Activated CD8-positive, alpha-beta memory T cell treated with anti-CD3 and anti-CD28 coated beads, Interleukin-2, amount 50 U/mL, for 24 hours (primary cell): Measurements from ENCODE around the gene HAL.
A peak's percentile ranks its signal among the peaks of the same experiment; 100 is the strongest.
"Not testable (repeated sequence)": the region's sequence is repeated elsewhere in the genome, so short reads cannot be mapped to it uniquely, and the experiment has no call there.

Experiments
- DNase-seq: peaks from one replicate; pipeline ENCODE4 v3.0.0-alpha.2; 2020; ENCODE audit errors: extremely low read depth

The HAL gene

GRCh38 chr12:95976416-95976832, 19.7 kb downstream of the HAL start:
- no peak for DNase-seq

- no peak for DNase-seq
Observed at GRCh38 chr12:95975491-95975890, 20.7 kb downstream of the HAL start.

GRCh38 chr12:95974358-95974757, 21.8 kb downstream of the HAL start:
- no peak for DNase-seq

GRCh38 chr12:95972832-95973456, 23.2 kb downstream of the HAL start:
- no peak for DNase-seq

- DNase-seq = no peak
Observed at GRCh38 chr12:95970905-95971304, 25.2 kb downstream of the HAL start.

- DNase-seq = not testable (repeated sequence)
Observed at GRCh38 chr12:95969116-95969515, 27.0 kb downstream of the HAL start.

- DNase-seq = no peak
Observed at GRCh38 chr12:95967301-95967700, 28.8 kb downstream of the HAL start.

GRCh38 chr12:95966287-95966870, 29.8 kb downstream of the HAL start:
- no peak for DNase-seq

GRCh38 chr12:95963096-95963495, 33.0 kb downstream of the HAL start:
- no peak for DNase-seq

- DNase-seq = no peak
Observed at GRCh38 chr12:95962222-95962621, 33.9 kb downstream of the HAL start.

GRCh38 chr12:95960241-95960640, 35.9 kb downstream of the HAL start:
- DNase-seq = no peak

- DNase-seq = no peak
Observed at GRCh38 chr12:95959107-95959506, 37.0 kb downstream of the HAL start.

- no peak for DNase-seq
Observed at GRCh38 chr12:95956557-95957145, 39.5 kb downstream of the HAL start.

GRCh38 chr12:95955549-95956159, 40.5 kb downstream of the HAL start:
- no peak for DNase-seq

- DNase-seq = no peak
Observed at GRCh38 chr12:95953000-95953399, 43.1 kb downstream of the HAL start.

GRCh38 chr12:95951515-95951914, 44.6 kb downstream of the HAL start:
- DNase-seq = no peak

- no peak for DNase-seq
Observed at GRCh38 chr12:95949477-95950206, 46.5 kb downstream of the HAL start.

GRCh38 chr12:95944108-95944704, 51.9 kb downstream of the HAL start:
- no peak for DNase-seq

GRCh38 chr12:95943330-95943842, 52.8 kb downstream of the HAL start, which contains the start of gene AMDHD1:
Gene AMDHD1 (plus strand): TSS chr12:95943331. CDS start chr12:95943399, 68 bp downstream.
- no peak for DNase-seq

GRCh38 chr12:95942524-95943329, 53.4 kb downstream of the HAL start, which contains the start of gene CCDC38:
Gene CCDC38 (minus strand): TSS chr12:95942614. CDS start chr12:95936509, 6,105 bp downstream.
- peak; percentile 63 for DNase-seq

- DNase-seq = no peak
Observed at GRCh38 chr12:95942101-95942523, 54.0 kb downstream of the HAL start.
